ENCODE measurements around the gene NAA50. TPM values are rescaled to one million over a fixed set of nuclear protein-coding genes. Genes with fewer than 3 reads are reported as not detected.

The NAA50 gene
- total RNA-seq, 1 donor from 2014 or later = 110 TPM

GRCh38 chr3:113758389-113759024, 12.5 kb upstream of the NAA50 start:
- H3K36me3 ChIP-seq (ENCODE audit: control insufficient read depth, insufficient read depth, low read length) = no peaks in the 10 kb centered on the region
- DNase-seq (ENCODE audit: low read depth) = no peak
- TF ChIP-seq CTCF (IDR thresholded peaks at IDR 0.05; ENCODE audit: insufficient read depth, low read length, poor library complexity, severe bottlenecking) = no peak
- no peaks in the 10 kb centered on the region for H3K27me3 ChIP-seq (ENCODE audit: control insufficient read depth, insufficient read depth, low read length)
- no peak overlapping the region for H3K4me3 ChIP-seq (ENCODE audit: low read depth, low read length)

DNA sequence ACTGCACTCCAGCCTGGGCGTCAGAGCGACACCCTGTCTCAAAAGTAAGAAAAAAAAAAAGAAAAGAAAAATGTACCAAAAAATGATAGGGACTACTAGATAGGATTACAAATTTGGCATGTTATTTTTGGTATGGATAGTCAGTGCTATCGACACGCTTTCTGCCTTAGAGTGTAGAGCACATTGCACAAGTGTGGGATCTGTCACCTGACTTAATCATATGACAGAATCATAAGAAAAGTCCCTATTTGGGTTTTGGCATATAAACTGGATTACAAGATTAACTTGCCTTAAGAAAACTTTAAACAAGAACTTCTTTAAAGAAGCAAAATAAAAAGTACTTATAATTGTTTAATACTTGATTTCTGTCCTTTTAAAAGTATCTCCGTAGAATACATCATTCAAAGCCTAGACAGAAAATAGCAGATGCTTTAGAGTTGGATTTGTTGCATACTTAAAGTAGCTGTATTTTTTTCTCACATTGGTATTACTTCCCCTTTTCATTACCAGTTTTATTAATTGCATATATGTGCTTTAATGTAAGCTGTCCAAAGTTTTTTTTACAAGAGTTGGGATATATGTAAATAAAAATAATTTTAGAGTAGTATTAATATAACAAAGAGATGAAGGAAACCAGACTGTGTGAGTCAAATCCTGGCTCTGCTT, 8.6 kb upstream of the NAA50 start:
- TF ChIP-seq CTCF (IDR thresholded peaks at IDR 0.05; ENCODE audit: insufficient read depth, low read length, poor library complexity, severe bottlenecking) = no peak
- no peak overlapping the region for H3K4me3 ChIP-seq (ENCODE audit: low read depth, low read length)
- DNase-seq (ENCODE audit: low read depth) = no peak

DNA sequence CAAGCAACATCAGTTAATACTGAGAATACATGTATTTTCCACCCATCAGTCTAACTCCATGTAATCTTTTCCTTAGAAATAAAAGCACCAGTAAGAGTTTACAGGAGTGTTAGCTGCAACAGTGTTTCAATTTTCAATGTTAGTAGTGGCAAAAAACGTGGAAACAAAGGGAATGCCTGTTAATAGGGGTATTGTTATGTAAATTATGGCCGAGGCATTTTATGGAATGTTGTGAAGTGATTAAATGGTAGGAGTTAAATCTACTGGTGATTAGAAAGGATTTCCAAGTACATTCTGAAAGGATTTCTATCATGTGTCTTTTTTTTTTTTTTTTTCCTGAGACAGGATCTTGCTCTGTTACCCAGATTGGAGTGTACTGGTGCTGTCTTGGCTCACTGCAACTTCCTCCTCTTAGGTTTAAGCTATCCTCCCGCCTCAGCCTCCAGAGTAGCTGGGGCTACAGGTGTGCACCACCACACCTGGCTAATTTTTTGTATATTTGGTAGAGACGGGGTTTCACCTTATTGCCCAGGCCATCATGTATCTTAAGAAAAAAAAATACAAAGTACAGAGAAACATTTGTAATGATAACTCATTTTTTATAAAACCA, 7.4 kb upstream of the NAA50 start:
- H3K4me3 ChIP-seq (ENCODE audit: low read depth, low read length) = no peak overlapping the region
- no peak for TF ChIP-seq CTCF (IDR thresholded peaks at IDR 0.05; ENCODE audit: insufficient read depth, low read length, poor library complexity, severe bottlenecking)
- H3K36me3 ChIP-seq (ENCODE audit: control insufficient read depth, insufficient read depth, low read length) = no peaks in the 10 kb centered on the region
- no peak for DNase-seq (ENCODE audit: low read depth)
- H3K27me3 ChIP-seq (ENCODE audit: control insufficient read depth, insufficient read depth, low read length) = no peaks in the 10 kb centered on the region

More for the DNA sequence above, 8.6 kb upstream of the NAA50 start:
- Histone ChIP-seq H3K27me3 (ENCODE audit: control insufficient read depth, insufficient read depth, low read length) (no peaks in the 10 kb centered on the region), H3K36me3 (ENCODE audit: control insufficient read depth, insufficient read depth, low read length) (no peaks in the 10 kb centered on the region)

DNA sequence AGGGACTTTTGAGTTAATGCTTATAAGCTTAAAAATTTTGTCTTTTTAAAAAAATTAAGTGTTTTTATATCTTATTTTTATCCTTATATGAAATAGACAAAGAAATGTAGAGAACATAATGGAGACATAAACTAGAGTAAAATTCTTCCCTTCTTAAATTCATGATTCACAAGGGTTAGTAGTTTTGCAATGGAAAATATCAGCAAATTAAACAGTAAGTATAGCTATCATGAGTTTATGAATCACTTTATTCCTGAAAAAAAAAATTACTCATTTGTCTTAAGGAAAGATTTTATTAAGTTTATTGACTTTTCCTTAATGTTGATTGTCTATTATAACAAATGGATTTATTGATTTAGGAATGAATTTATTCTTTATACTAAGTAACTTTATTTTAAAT, 5.1 kb upstream of the NAA50 start:
- no peak for DNase-seq (ENCODE audit: low read depth)
- no peak overlapping the region for H3K4me3 ChIP-seq (ENCODE audit: low read depth, low read length)
- no peak for TF ChIP-seq CTCF (IDR thresholded peaks at IDR 0.05; ENCODE audit: insufficient read depth, low read length, poor library complexity, severe bottlenecking)
- H3K36me3 ChIP-seq (ENCODE audit: control insufficient read depth, insufficient read depth, low read length) = no peaks in the 10 kb centered on the region
- H3K27me3 ChIP-seq (ENCODE audit: control insufficient read depth, insufficient read depth, low read length) = no peaks in the 10 kb centered on the region

DNA sequence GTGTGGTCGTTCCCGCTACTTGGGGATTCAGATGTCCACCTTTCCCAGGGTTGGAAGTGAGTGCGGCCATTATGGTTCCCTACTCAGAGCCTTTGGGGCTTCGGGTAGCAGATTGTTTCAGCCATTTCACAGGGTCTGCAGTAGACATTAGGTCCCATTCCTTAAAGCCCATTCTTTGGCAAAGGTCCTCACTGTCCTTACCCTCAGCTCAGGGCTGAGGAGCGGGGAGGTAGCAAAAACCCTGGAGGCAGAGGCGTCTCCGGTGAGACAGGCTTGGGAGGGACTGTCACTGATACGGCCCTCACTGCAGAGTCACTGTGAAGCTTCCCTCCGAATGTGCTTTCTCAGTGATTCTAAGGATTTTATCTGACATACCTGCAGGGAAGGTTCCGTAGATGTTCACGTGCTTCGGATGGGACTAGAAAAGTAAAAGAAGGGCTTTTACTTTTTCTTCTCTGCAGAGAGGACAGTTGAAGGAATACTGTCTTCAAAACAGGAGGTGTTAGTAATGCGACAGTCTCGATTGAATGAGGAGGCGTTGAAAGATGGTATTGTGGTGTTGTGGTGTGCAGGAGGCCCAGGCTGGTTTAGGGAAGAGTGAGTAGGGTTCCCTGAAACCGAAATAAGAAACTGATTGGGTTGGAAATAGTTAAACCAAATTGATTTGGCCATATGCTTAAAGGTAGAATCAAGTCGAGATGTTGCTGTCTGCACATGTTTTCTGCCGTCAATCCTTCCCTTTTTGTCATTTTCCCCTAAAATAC, 1.4 kb upstream of the NAA50 start:
- Histone ChIP-seq H3K36me3 (ENCODE audit: control insufficient read depth, insufficient read depth, low read length) (no peaks in the 10 kb centered on the region), H3K4me3 (ENCODE audit: low read depth, low read length) (peak overlapping the region; percentile 62), H3K27me3 (ENCODE audit: control insufficient read depth, insufficient read depth, low read length) (no peaks in the 10 kb centered on the region)
- no peak for TF ChIP-seq CTCF (IDR thresholded peaks at IDR 0.05; ENCODE audit: insufficient read depth, low read length, poor library complexity, severe bottlenecking)
- DNase-seq (ENCODE audit: low read depth) = no peak

Data from kidney epithelial cell (primary cell).